ENCODE measurements around the gene SNAP29. TPM values are rescaled to one million over a fixed set of nuclear protein-coding genes. Genes with fewer than 3 reads are reported as not detected.
A peak's percentile ranks its signal among the peaks of the same experiment; 100 is the strongest.

The SNAP29 gene
- total RNA-seq, 6 experiments from 2014 or later: 17.6 to 27.0 (median 22.4) TPM

- intact Hi-C loops (cut with DNase I): no loop called here
- WGBS (ENCODE audit: insufficient coverage, low coverage, low lambda C conversion rate, missing lambda C conversion rate): no CpG with 5 or more reads among the region's 2 CpGs
- no peak for DNase-seq
- H3K4me3 ChIP-seq: no peak overlapping the region
- no peaks in the 10 kb centered on the region for H3K9me3 ChIP-seq
- peaks cover 0 to 28% (median 1%) of the 10 kb centered on the region in 4 donors for H3K4me1 ChIP-seq
- H3K36me3 ChIP-seq: no peaks in the 10 kb centered on the region
- no peaks in the 10 kb centered on the region for H3K27me3 ChIP-seq
- no peak overlapping the region for H3K27ac ChIP-seq
- ATAC-seq: no peak
- TF ChIP-seq POLR2A (IDR thresholded peaks at IDR 0.05) (no peak), CTCF (IDR thresholded peaks at IDR 0.05) (no peak)
These were observed 11.4 kb upstream of the SNAP29 start for GRCh38 chr22:20847318-20847822.

GRCh38 chr22:20852076-20852475 lies 6.7 kb upstream of the SNAP29 start:
- TF ChIP-seq POLR2A (IDR thresholded peaks at IDR 0.05): no peak
- no peak for TF ChIP-seq CTCF (IDR thresholded peaks at IDR 0.05)
- H3K4me1 ChIP-seq: peaks cover 0 to 24% (median 2%) of the 10 kb centered on the region in 4 donors
- ATAC-seq: peak in 1 of 4 donors; percentile 53
- DNase-seq: peak in 1 of 3 donors; percentile 4
- H3K27ac ChIP-seq: no peak overlapping the region
- H3K4me3 ChIP-seq: no peak overlapping the region
- WGBS (ENCODE audit: insufficient coverage, low coverage, low lambda C conversion rate, missing lambda C conversion rate): 29% methylated on average over 1 of the region's 4 CpGs
- H3K36me3 ChIP-seq: no peaks in the 10 kb centered on the region
- H3K9me3 ChIP-seq: no peaks in the 10 kb centered on the region
- intact Hi-C loops (cut with DNase I): no loop called here
- H3K27me3 ChIP-seq: no peaks in the 10 kb centered on the region

- no peaks in the 10 kb centered on the region for H3K9me3 ChIP-seq
- TF ChIP-seq POLR2A (IDR thresholded peaks at IDR 0.05) (no peak), CTCF (IDR thresholded peaks at IDR 0.05) (no peak)
- peaks cover 0 to 28% (median 6%) of the 10 kb centered on the region in 4 donors for H3K4me1 ChIP-seq
- H3K27ac ChIP-seq: no peak overlapping the region
- no peaks in the 10 kb centered on the region for H3K27me3 ChIP-seq
- ATAC-seq (peak in 2 of 4 donors; percentile 20 to 37), DNase-seq (peak in 1 of 3 donors; percentile 9)
- intact Hi-C loops (cut with DNase I): no loop called here
- no peaks in the 10 kb centered on the region for H3K36me3 ChIP-seq
- 57% methylated on average over 6 of the region's 6 CpGs for WGBS (ENCODE audit: insufficient coverage, low coverage, low lambda C conversion rate, missing lambda C conversion rate)
- H3K4me3 ChIP-seq: no peak overlapping the region
These were observed 6.3 kb upstream of the SNAP29 start for GRCh38 chr22:20852503-20852902.

GRCh38 chr22:20853236-20853660 lies 5.6 kb upstream of the SNAP29 start:
- no peak for ATAC-seq
- WGBS (ENCODE audit: insufficient coverage, low coverage, low lambda C conversion rate, missing lambda C conversion rate): 80% methylated on average over 1 of the region's 3 CpGs
- H3K9me3 ChIP-seq: no peaks in the 10 kb centered on the region
- peak in 1 of 3 donors; percentile 9 for DNase-seq
- peaks cover 0 to 31% (median 7%) of the 10 kb centered on the region in 4 donors for H3K4me1 ChIP-seq
- no peak overlapping the region for H3K27ac ChIP-seq
- intact Hi-C loops (cut with DNase I): no loop called here
- TF ChIP-seq POLR2A (IDR thresholded peaks at IDR 0.05): no peak
- TF ChIP-seq CTCF (IDR thresholded peaks at IDR 0.05): no peak
- H3K27me3 ChIP-seq: no peaks in the 10 kb centered on the region
- H3K36me3 ChIP-seq: no peaks in the 10 kb centered on the region
- H3K4me3 ChIP-seq: no peak overlapping the region
